Adrenal gland (tissue), 12 donors: ENCODE results near the gene CNNM2. TPM values are rescaled to one million over a fixed set of nuclear protein-coding genes. Genes with fewer than 3 reads are reported as not detected.

ENCODE experiments used
- DNase-seq, 7 donors: peaks; one replicate each; pipeline ENCODE4 v3.0.0-alpha.2; 2019 to 2020
- H3K27ac ChIP-seq, 5 donors: fragments of 200-600 bp; sonication (generic) in 4 of 5; 1 replicate in 3 of 5; 2 replicates in 2 of 5; pipeline versions ENCODE4 v1.5.1 to v1.8.0; 2016 to 2020; ENCODE audit warnings: mild to moderate bottlenecking in 1 of 5
- H3K27me3 ChIP-seq: fragments of 200-600 bp; 2 replicates; pipeline ENCODE4 v1.8.0; 2021
- H3K36me3 ChIP-seq, 2 donors: fragments of 200-600 bp; replicated peaks in 1 of 2; 1 replicate in 1 of 2; 2 replicates in 1 of 2; pipeline versions ENCODE4 v1.5.1 to v1.8.0; 2018 to 2022
- H3K4me1 ChIP-seq, 2 donors: fragments of 200-600 bp; replicated peaks in 1 of 2; 1 replicate in 1 of 2; 2 replicates in 1 of 2; pipeline versions ENCODE4 v1.5.1 to v1.8.0; 2018 to 2021
- H3K4me3 ChIP-seq, 4 donors: fragments of 200-600 bp; sonication (generic) in 3 of 4; one replicate each; pipeline ENCODE4 v1.5.1; 2016 to 2018
- H3K9me3 ChIP-seq, 3 donors: fragments of 200-600 bp; sonication (generic) in 1 of 3; replicated peaks in 1 of 3; 1 replicate in 2 of 3; 2 replicates in 1 of 3; pipeline versions ENCODE4 v1.5.1 to v1.8.0; 2016 to 2021
- CTCF ChIP-seq, 6 experiments: fragments of 450-650 bp in 4 of 6; fragments of 200-600 bp in 2 of 6; sonication (generic) in 1 of 6; IDR thresholded peaks; 1 replicate in 5 of 6; 2 replicates in 1 of 6; pipeline versions ENCODE4 v1.5.1 to v1.8.0; 2016 to 2021; ENCODE audit warnings: antibody characterized with exemption in 6 of 6, mild to moderate bottlenecking in 2 of 6, moderate library complexity in 1 of 6
- POLR2A ChIP-seq, 2 donors: fragments of 450-650 bp; IDR thresholded peaks; one replicate each; pipeline ENCODE4 v1.6.1; 2017; ENCODE audit warnings: antibody characterized with exemption in 2 of 2, mild to moderate bottlenecking in 2 of 2, moderate library complexity in 1 of 2
- WGBS, 4 donors: extraction: QIAGEN DNeasy Blood & Tissue Kit in 2 of 4; methylation state at CpG; one replicate each; pipeline versions ENCODE4 v1.1.5 to v1.1.7; 2013 to 2017; 5-methylcytosine and 5-hydroxymethylcytosine counted together
- intact Hi-C, 2 donors: fragments of 100-400 bp; cut with DNase I; formaldehyde crosslinking; loops; one replicate each; pipeline versions ENCODE4 v1.14.1 to v1.15.0; 2022 to 2023
- polyA plus RNA-seq, 3 donors: library from polyadenylated mRNA; stranded (reverse); fragments of 200-250 nt in 2 of 3; fragments of 350-450 nt in 1 of 3; fragmentation: Illumina TruSeq in 1 of 3; extraction: RNeasy Lipid Tissue Mini Kit (QIAGEN cat#74804) in 1 of 3; gene quantifications; one replicate each; pipeline ENCODE4 v1.2.3, GENCODE V29; 2013 to 2014
- total RNA-seq, 9 donors: library from RNA; depleted of rRNA in 4 of 9; stranded (reverse); fragments of >200 nt in 4 of 9; fragments of 120-200 nt in 1 of 9; fragmentation: NEBNext Ultra II Directional in 1 of 9; extraction: Animal tissue kit (Norgen Biotek cat#: 25700) in 1 of 9; gene quantifications; one replicate each; pipeline versions ENCODE4 v1.1.0 to v1.2.4, GENCODE V29; 2013 to 2023
- donor health status: healthy with polysubstance abuse.
- donor health status: Bipolar disorder and iron deficiency.
- donor health status: DM: yes; HTN: yes; CAD: no.
- donor health status: DM: no; HTN: no; CAD: no.
- donor health status: DM: no; HTN: no; CAD: no.
- donor health status: DM: yes; HTN: yes; CAD: no.

The CNNM2 gene
- total and polyA plus RNA-seq, 12 donors: 5.4 to 52.0 (median 36.6) TPM

GRCh38 chr10:103077491-103078308 lies 159.6 kb downstream of the CNNM2 start:
- no peaks in the 10 kb centered on the region for H3K27me3 ChIP-seq
- intact Hi-C loops: loop anchor here (10.0 kb wide), 3 partner anchors 167 to 243 kb away; partner anchors contain the start of genes CYP17A1 (in 1 of the 2) and RPEL1 (in 1 of the 2)
- DNase-seq: peak in 1 of 7 donors; percentile 15
- H3K36me3 ChIP-seq: peaks cover 0 to 28% of the 10 kb centered on the region in 2 donors
- 73 to 86% (median 80%) methylated on average over 16 of the region's 16 CpGs for WGBS, 4 donors
- H3K9me3 ChIP-seq: no peaks in the 10 kb centered on the region
- no peak overlapping the region for H3K4me3 ChIP-seq
- TF ChIP-seq POLR2A (IDR thresholded peaks at IDR 0.05) (no peak), CTCF (IDR thresholded peaks at IDR 0.05) (no peak)
- H3K4me1 ChIP-seq: no peaks in the 10 kb centered on the region
- H3K27ac ChIP-seq: no peak overlapping the region

GRCh38 chr10:103078309-103078615 lies 160.2 kb downstream of the CNNM2 start:
- H3K36me3 ChIP-seq: peaks cover 0 to 28% of the 10 kb centered on the region in 2 donors
- no peaks in the 10 kb centered on the region for H3K9me3 ChIP-seq
- DNase-seq: peak in 1 of 7 donors; percentile 11
- WGBS, 4 donors: 81 to 100% (median 86%) methylated on average over 1 to 3 of the region's 3 CpGs
- H3K4me1 ChIP-seq: no peaks in the 10 kb centered on the region
- TF ChIP-seq CTCF (IDR thresholded peaks at IDR 0.05) (no peak), POLR2A (IDR thresholded peaks at IDR 0.05) (no peak)
- H3K4me3 ChIP-seq: no peak overlapping the region
- intact Hi-C loops: loop anchor here (10.0 kb wide), 3 partner anchors 167 to 243 kb away; partner anchors contain the start of genes CYP17A1 (in 1 of the 2) and RPEL1 (in 1 of the 2)
- H3K27ac ChIP-seq: no peak overlapping the region
- no peaks in the 10 kb centered on the region for H3K27me3 ChIP-seq

- WGBS, 4 donors: 89 to 99% (median 94%) methylated on average over 7 to 14 of the region's 14 CpGs
- Histone ChIP-seq H3K36me3 (peaks cover 0 to 32% of the 10 kb centered on the region in 2 donors), H3K27ac (no peak overlapping the region), H3K27me3 (no peaks in the 10 kb centered on the region), H3K4me1 (no peaks in the 10 kb centered on the region), H3K9me3 (no peaks in the 10 kb centered on the region), H3K4me3 (no peak overlapping the region)
- TF ChIP-seq POLR2A (IDR thresholded peaks at IDR 0.05): no peak
- no peak for TF ChIP-seq CTCF (IDR thresholded peaks at IDR 0.05)
- intact Hi-C loops: loop anchor here (10.0 kb wide), 3 partner anchors 166 to 244 kb away; partner anchors contain the start of genes CYP17A1 (in 1 of the 2) and RPEL1 (in 1 of the 2)
- DNase-seq: peak in 1 of 7 donors; percentile 6
Observed at GRCh38 chr10:103078676-103079075, 160.6 kb downstream of the CNNM2 start.

- TF ChIP-seq POLR2A (IDR thresholded peaks at IDR 0.05): no peak
- TF ChIP-seq CTCF (IDR thresholded peaks at IDR 0.05): no peak
Observed at GRCh38 chr10:103079100-103079499, 161.0 kb downstream of the CNNM2 start.

More at GRCh38 chr10:103079100-103079499, 161.0 kb downstream of the CNNM2 start:
- no peak overlapping the region for H3K27ac ChIP-seq
- no peaks in the 10 kb centered on the region for H3K27me3 ChIP-seq
- intact Hi-C loops: loop anchor here (10.0 kb wide), 3 partner anchors 166 to 244 kb away; partner anchors contain the start of genes CYP17A1 (in 1 of the 2) and RPEL1 (in 1 of the 2)
- H3K4me3 ChIP-seq: no peak overlapping the region
- DNase-seq: peak in 1 of 7 donors; percentile 9
- 94 to 98% (median 96%) methylated on average over 5 to 7 of the region's 7 CpGs for WGBS, 4 donors
- H3K9me3 ChIP-seq: no peaks in the 10 kb centered on the region
- H3K4me1 ChIP-seq: no peaks in the 10 kb centered on the region
- peaks cover 0 to 35% of the 10 kb centered on the region in 2 donors for H3K36me3 ChIP-seq
